ENCODE results near the gene TMEM134. TPM values are rescaled to one million over a fixed set of nuclear protein-coding genes. Genes with fewer than 3 reads are reported as not detected.
"Not testable (repeated sequence)": the region's sequence is repeated elsewhere in the genome, so short reads cannot be mapped to it uniquely, and the experiment has no call there.

The TMEM134 gene
- total and polyA plus RNA-seq, 11 donors, result 67.0 to 146 (median 83.6) TPM

- Histone ChIP-seq H3K27ac (peak overlapping the region; percentile 21 to 91 (median 85)), H3K4me3 (peak overlapping the region; percentile 41 to 72 (median 60)), H3K27me3 (peaks cover 0 to 3% (median 0%) of the 10 kb centered on the region in 9 donors), H3K4me1 (peaks cover 5 to 44% (median 25%) of the 10 kb centered on the region in 12 donors), H3K36me3 (peaks cover 0 to 10% (median 7%) of the 10 kb centered on the region in 9 donors), H3K9me3 (no peaks in the 10 kb centered on the region)
- intact Hi-C loops (cut with DNase I), result loop anchor here in 2 of 10 donors (2.0 to 5.0 kb wide), 2 partner anchors 22 to 90 kb away; partner anchors contain the start of genes PITPNM1 (in 1 of the 2) and RAD9A (in 1 of the 2)
- ATAC-seq, result peak in 2 of 4 donors; percentile 13 to 23
- peak in 1 of 5 donors; percentile 62 for DNase-seq
- 51 to 55% (median 54%) methylated on average over 19 of the region's 19 CpGs for WGBS, 4 donors
- no peak for TF ChIP-seq POLR2A (IDR thresholded peaks at IDR 0.05)
- TF ChIP-seq, protein P1, sequence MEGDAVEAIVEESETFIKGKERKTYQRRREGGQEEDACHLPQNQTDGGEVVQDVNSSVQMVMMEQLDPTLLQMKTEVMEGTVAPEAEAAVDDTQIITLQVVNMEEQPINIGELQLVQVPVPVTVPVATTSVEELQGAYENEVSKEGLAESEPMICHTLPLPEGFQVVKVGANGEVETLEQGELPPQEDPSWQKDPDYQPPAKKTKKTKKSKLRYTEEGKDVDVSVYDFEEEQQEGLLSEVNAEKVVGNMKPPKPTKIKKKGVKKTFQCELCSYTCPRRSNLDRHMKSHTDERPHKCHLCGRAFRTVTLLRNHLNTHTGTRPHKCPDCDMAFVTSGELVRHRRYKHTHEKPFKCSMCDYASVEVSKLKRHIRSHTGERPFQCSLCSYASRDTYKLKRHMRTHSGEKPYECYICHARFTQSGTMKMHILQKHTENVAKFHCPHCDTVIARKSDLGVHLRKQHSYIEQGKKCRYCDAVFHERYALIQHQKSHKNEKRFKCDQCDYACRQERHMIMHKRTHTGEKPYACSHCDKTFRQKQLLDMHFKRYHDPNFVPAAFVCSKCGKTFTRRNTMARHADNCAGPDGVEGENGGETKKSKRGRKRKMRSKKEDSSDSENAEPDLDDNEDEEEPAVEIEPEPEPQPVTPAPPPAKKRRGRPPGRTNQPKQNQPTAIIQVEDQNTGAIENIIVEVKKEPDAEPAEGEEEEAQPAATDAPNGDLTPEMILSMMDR (IDR thresholded peaks at IDR 0.05), result no peak
Observed at GRCh38 chr11:67482275-67482826, 13.3 kb upstream of the TMEM134 start.

- H3K27ac ChIP-seq; intact Hi-C loops (cut with DNase I); ATAC-seq; H3K4me1 ChIP-seq; H3K9me3 ChIP-seq; H3K27me3 ChIP-seq; H3K4me3 ChIP-seq; DNase-seq; H3K36me3 ChIP-seq: not testable (repeated sequence)
- WGBS, 4 donors, result 80 to 83% (median 82%) methylated on average over 14 of the region's 16 CpGs
Observed at GRCh38 chr11:67477344-67478050, 8.4 kb upstream of the TMEM134 start.

- H3K27ac ChIP-seq; DNase-seq; H3K4me1 ChIP-seq; H3K9me3 ChIP-seq; H3K36me3 ChIP-seq; intact Hi-C loops (cut with DNase I); H3K27me3 ChIP-seq; H3K4me3 ChIP-seq; ATAC-seq: not testable (repeated sequence)
- WGBS, 4 donors, result 73 to 79% (median 77%) methylated on average over 10 of the region's 10 CpGs
Observed at GRCh38 chr11:67476692-67477091, 7.6 kb upstream of the TMEM134 start.

- Histone ChIP-seq H3K4me1 (peaks cover 0 to 17% (median 12%) of the 10 kb centered on the region in 12 donors), H3K27me3 (no peaks in the 10 kb centered on the region), H3K36me3 (no peaks in the 10 kb centered on the region), H3K4me3 (no peak overlapping the region), H3K27ac (no peak overlapping the region), H3K9me3 (no peaks in the 10 kb centered on the region)
- ATAC-seq (no peak), DNase-seq (no peak)
- TF ChIP-seq, protein P1 (IDR thresholded peaks at IDR 0.05), result no peak
- TF ChIP-seq POLR2A (IDR thresholded peaks at IDR 0.05), result no peak
- WGBS, 4 donors, result 76 to 85% (median 80%) methylated on average over 7 of the region's 7 CpGs
- intact Hi-C loops (cut with DNase I), result loop anchor here in 1 of 10 donors (5.0 kb wide), 1 partner anchor 34 kb away; the partner anchor contains the start of genes CDK2AP2 and PITPNM1
Observed at GRCh38 chr11:67472882-67473281, 3.8 kb upstream of the TMEM134 start.

DNA sequence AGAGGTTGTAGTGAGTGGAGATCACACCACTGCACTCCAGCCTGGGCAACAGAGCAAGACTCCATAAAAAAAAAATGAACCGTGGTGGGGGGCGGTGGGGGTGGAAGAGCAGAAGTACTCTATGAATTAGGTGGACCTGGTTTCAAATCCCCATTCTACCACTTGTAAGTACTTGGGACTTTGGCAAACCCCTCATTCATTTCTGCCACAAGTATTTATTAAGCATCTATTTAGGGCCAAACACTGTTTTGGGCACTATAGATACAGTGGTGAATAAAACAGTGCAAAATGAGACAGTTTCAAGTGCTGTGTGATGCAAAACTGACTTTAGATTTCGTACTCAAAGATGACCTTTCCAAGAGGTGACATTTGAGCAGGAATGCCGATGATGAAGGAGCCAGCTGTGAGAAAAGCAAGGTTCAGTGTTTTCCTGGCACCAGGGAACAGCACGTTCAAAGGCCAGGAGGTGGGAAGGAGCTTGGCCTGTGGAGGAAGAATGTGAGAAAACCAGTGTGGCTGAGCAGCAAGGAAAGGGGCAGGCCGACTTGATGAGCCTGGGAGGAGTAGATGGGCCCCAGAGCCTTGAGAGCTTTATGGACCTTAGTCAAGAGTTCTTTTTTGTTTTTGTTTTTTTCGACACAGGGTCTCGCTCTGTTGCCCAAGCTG is 1.4 kb upstream of the TMEM134 start:
- peaks cover 0 to 30% (median 17%) of the 10 kb centered on the region in 12 donors for H3K4me1 ChIP-seq

More for the DNA sequence above, 1.4 kb upstream of the TMEM134 start:
- H3K27ac ChIP-seq, result no peak overlapping the region
- TF ChIP-seq, protein P1 (IDR thresholded peaks at IDR 0.05), result no peak
- no peak for TF ChIP-seq POLR2A (IDR thresholded peaks at IDR 0.05)
- H3K27me3 ChIP-seq, result no peaks in the 10 kb centered on the region
- intact Hi-C loops (cut with DNase I), result loop anchor here in 1 of 10 donors (5.0 kb wide), 1 partner anchor 37 kb away; the partner anchor contains the start of genes CDK2AP2 and PITPNM1
- H3K4me3 ChIP-seq, result no peak overlapping the region
- H3K9me3 ChIP-seq, result no peaks in the 10 kb centered on the region
- 85 to 90% (median 87%) methylated on average over 8 of the region's 8 CpGs for WGBS, 4 donors
- DNase-seq, result no peak
- no peak for ATAC-seq
- H3K36me3 ChIP-seq, result no peaks in the 10 kb centered on the region

Data from heart left ventricle (tissue), 16 donors.